WTC11 (cell line): ENCODE measurements around the gene BACH2. TPM values are rescaled to one million over a fixed set of nuclear protein-coding genes. Genes with fewer than 3 reads are reported as not detected.

ENCODE experiments used
- ATAC-seq: fragments of 200-7000 bp; cut with Tn5 transposase; 2 replicates; pipeline ENCODE4 v1.10.0; 2021; ENCODE audit warnings: mild to moderate bottlenecking, moderate library complexity
- CTCF ChIA-PET: fragments of 300-600 bp; sonication (Branson Sonifier 250); formaldehyde crosslinking; loops from one replicate; lab custom pipeline; 2021; ENCODE audit warnings: antibody characterized with exemption; lab: Charles Lee
- POLR2A ChIA-PET: fragments of 350-600 bp; sonication (Branson Sonifier 250); formaldehyde crosslinking; loops from one replicate; lab custom pipeline; 2021; ENCODE audit warnings: antibody characterized with exemption; lab: Charles Lee
- DNase-seq: peaks from one replicate; pipeline ENCODE4 v3.0.0; 2021; ENCODE audit warnings: low spot score
- H3K27ac Mint-ChIP-seq: 2 replicates; pipeline ENCODE4 v1.8.0; 2021; ENCODE audit warnings: mixed read lengths
- H3K27me3 Mint-ChIP-seq: 2 replicates; pipeline ENCODE4 v1.8.0; 2021; ENCODE audit warnings: low read depth, mild to moderate bottlenecking, moderate library complexity, mixed read lengths
- H3K36me3 Mint-ChIP-seq: 2 replicates; pipeline ENCODE4 v1.8.0; 2021; ENCODE audit warnings: mixed read lengths
- H3K4me1 Mint-ChIP-seq: 2 replicates; pipeline ENCODE4 v1.8.0; 2022; ENCODE audit warnings: mixed read lengths
- H3K4me3 Mint-ChIP-seq: 2 replicates; pipeline ENCODE4 v1.8.0; 2021; ENCODE audit warnings: mild to moderate bottlenecking, moderate library complexity, mixed read lengths
- H3K9me3 Mint-ChIP-seq: 2 replicates; pipeline ENCODE4 v1.8.0; 2021; ENCODE audit warnings: mixed read lengths
- AR ChIP-seq: fragments of 250-450 bp; sonication (Bioruptor Pico); IDR thresholded peaks from 2 replicates; pipeline ENCODE4 v1.9.0; 2021; ENCODE audit warnings: mild to moderate bottlenecking
- ATF1 ChIP-seq: sonication (generic); formaldehyde crosslinking; IDR thresholded peaks from 2 replicates; pipeline ENCODE4 v1.8.1; 2023; ENCODE audit warnings: mild to moderate bottlenecking, moderate library complexity, missing genetic modification reagents
- ATF2 ChIP-seq: sonication (generic); formaldehyde crosslinking; IDR thresholded peaks from 2 replicates; pipeline ENCODE4 v1.8.1; 2022; ENCODE audit warnings: low read depth, missing genetic modification reagents, borderline replicate concordance
- CBFB ChIP-seq: sonication (generic); formaldehyde crosslinking; IDR thresholded peaks from 2 replicates; pipeline ENCODE4 v1.8.1; 2022; ENCODE audit warnings: mild to moderate bottlenecking, low read depth, missing genetic modification reagents
- CDX4 ChIP-seq: fragments of 250-450 bp; sonication (Bioruptor Pico); IDR thresholded peaks from 2 replicates; pipeline ENCODE4 v1.9.0; 2021; ENCODE audit warnings: moderate library complexity, mild to moderate bottlenecking, inconsistent platforms, borderline replicate concordance
- CTCF ChIP-seq: fragments of 200-600 bp; IDR thresholded peaks from 2 replicates; pipeline ENCODE4 v1.8.0; 2022; ENCODE audit warnings: antibody characterized with exemption
- ELF4 ChIP-seq: sonication (generic); formaldehyde crosslinking; IDR thresholded peaks from 2 replicates; pipeline ENCODE4 v1.8.1; 2022; ENCODE audit warnings: low read depth, mild to moderate bottlenecking, moderate library complexity, missing genetic modification reagents
- ERG ChIP-seq: fragments of 250-450 bp; sonication (Bioruptor Pico); IDR thresholded peaks from 2 replicates; pipeline ENCODE4 v1.8.0; 2021; ENCODE audit warnings: mild to moderate bottlenecking
- ESRRA ChIP-seq: sonication (generic); formaldehyde crosslinking; IDR thresholded peaks from 2 replicates; pipeline ENCODE4 v1.8.1; 2022; ENCODE audit warnings: mild to moderate bottlenecking, missing genetic modification reagents, borderline replicate concordance
- ETV6 ChIP-seq: sonication (generic); formaldehyde crosslinking; IDR thresholded peaks from 2 replicates; pipeline ENCODE4 v1.8.1; 2022; ENCODE audit warnings: mild to moderate bottlenecking, missing genetic modification reagents
- FOXP4 ChIP-seq: sonication (generic); formaldehyde crosslinking; IDR thresholded peaks from 2 replicates; pipeline ENCODE4 v1.8.0; 2022; ENCODE audit warnings: mild to moderate bottlenecking, missing genetic modification reagents
- HMGA2 ChIP-seq: fragments of 250-450 bp; sonication (Bioruptor Pico); IDR thresholded peaks from 2 replicates; pipeline ENCODE4 v1.4.0; 2021; ENCODE audit warnings: mild to moderate bottlenecking, moderate library complexity
- NR3C1 ChIP-seq: sonication (generic); formaldehyde crosslinking; conservative IDR thresholded peaks from 2 replicates; pipeline ENCODE4 v1.8.1; 2023; ENCODE audit warnings: low read depth, mild to moderate bottlenecking, missing genetic modification reagents
- ZNF425 ChIP-seq: fragments of 250-450 bp; sonication (Bioruptor Pico); conservative IDR thresholded peaks from 2 replicates; pipeline ENCODE4 v1.9.0; 2021; ENCODE audit warnings: mild to moderate bottlenecking
- ZNF512 ChIP-seq: sonication (generic); formaldehyde crosslinking; IDR thresholded peaks from 2 replicates; pipeline ENCODE4 v1.8.1; 2022; ENCODE audit warnings: missing genetic modification reagents, borderline replicate concordance
- ZNF671 ChIP-seq: fragments of 250-450 bp; sonication (Bioruptor Pico); IDR thresholded peaks from 2 replicates; pipeline ENCODE4 v1.8.0; 2021; ENCODE audit warnings: mild to moderate bottlenecking
- total RNA-seq: library from RNA; stranded (reverse); gene quantifications from 3 replicates; pipeline ENCODE4 v1.2.3, GENCODE V29; 2021

The BACH2 gene
- total RNA-seq, 1 experiment from 2014 or later: 5.9 TPM

GRCh38 chr6:90302320-90302719 lies 5.7 kb upstream of the BACH2 start (continued):
- no peak for TF ChIP-seq ERG
- TF ChIP-seq ZNF671 (CRISPR knock-in tag): no peak
- TF ChIP-seq ETV6 (CRISPR knock-in tag): no peak
- TF ChIP-seq NR3C1 (CRISPR knock-in tag): no peak
- no peak for TF ChIP-seq FOXP4 (CRISPR knock-in tag)
- TF ChIP-seq CBFB (CRISPR knock-in tag): no peak
- TF ChIP-seq, all 79 proteins: peak for 0

- no peak for TF ChIP-seq ELF4
- no peak for TF ChIP-seq ESRRA (CRISPR knock-in tag)
- TF ChIP-seq CDX4 (CRISPR knock-in tag): no peak
- TF ChIP-seq ATF1 (CRISPR knock-in tag): no peak
- no peak for TF ChIP-seq ZNF425 (CRISPR knock-in tag)
- TF ChIP-seq ATF2: no peak
- no peak for TF ChIP-seq AR (CRISPR knock-in tag)
- no peak for TF ChIP-seq HMGA2 (CRISPR knock-in tag)
- no peak for TF ChIP-seq ZNF512 (CRISPR knock-in tag)
- TF ChIP-seq CTCF: no peak
- ChIA-PET POLR2A (no interaction called here), CTCF (no interaction called here)
- no peak for DNase-seq
- Mint-ChIP-seq H3K27me3 (peaks cover 12% of the 10 kb centered on the region), H3K4me3 (no peak overlapping the region), H3K36me3 (no peaks in the 10 kb centered on the region), H3K4me1 (peaks cover 29% of the 10 kb centered on the region), H3K27ac (no peak overlapping the region), H3K9me3 (no peaks in the 10 kb centered on the region)
- no peak for ATAC-seq
These were observed 5.2 kb upstream of the BACH2 start for GRCh38 chr6:90301816-90302215.
